H9 (cell line): ENCODE results near the gene MEX3C. TPM values are rescaled to one million over a fixed set of nuclear protein-coding genes. Genes with fewer than 3 reads are reported as not detected.

Experiments
- DNase-seq: peaks from one replicate; pipeline ENCODE4 v3.0.0-alpha.2; 2017
- H2AFZ ChIP-seq: one replicate; pipeline ENCODE4 v1.6.1; 2013; ENCODE audit warnings: mild to moderate bottlenecking, low read length, control low read depth, moderate library complexity
- H2AK5ac ChIP-seq: 2 replicates; pipeline ENCODE4 v1.6.1; 2013; ENCODE audit warnings: low read length, control low read depth, mixed read lengths; ENCODE audit not compliant: insufficient read length
- H2BK120ac ChIP-seq: one replicate; pipeline ENCODE4 v1.6.1; 2013; ENCODE audit warnings: low read depth, mild to moderate bottlenecking, low read length, control low read depth, inconsistent platforms; ENCODE audit not compliant: poor library complexity, severe bottlenecking
- H2BK12ac ChIP-seq: 2 replicates; pipeline ENCODE4 v1.6.1; 2013; ENCODE audit warnings: low read length, control low read depth, mixed read lengths, low read depth; ENCODE audit not compliant: insufficient read length
- H2BK15ac ChIP-seq: 2 replicates; pipeline ENCODE4 v1.6.1; 2013; ENCODE audit warnings: low read depth, low read length, control low read depth
- H2BK20ac ChIP-seq: one replicate; pipeline ENCODE4 v1.6.1; 2013; ENCODE audit warnings: low read depth, mild to moderate bottlenecking, low read length, control low read depth, inconsistent platforms; ENCODE audit not compliant: poor library complexity, severe bottlenecking
- H2BK5ac ChIP-seq: 2 replicates; pipeline ENCODE4 v1.6.1; 2013; ENCODE audit warnings: low read length, control low read depth, mixed read lengths; ENCODE audit not compliant: insufficient read length
- H3K14ac ChIP-seq: 2 replicates; pipeline ENCODE4 v1.6.1; 2013; ENCODE audit warnings: low read length, control low read depth; ENCODE audit not compliant: insufficient read depth
- H3K18ac ChIP-seq: 2 replicates; pipeline ENCODE4 v1.6.1; 2013; ENCODE audit warnings: low read depth, mild to moderate bottlenecking, mixed read lengths, low read length, control low read depth; ENCODE audit not compliant: insufficient read length
- H3K23ac ChIP-seq: 2 replicates; pipeline ENCODE4 v1.6.1; 2013; ENCODE audit warnings: low read length, control low read depth, mixed read lengths, low read depth; ENCODE audit not compliant: insufficient read length
- H3K23me2 ChIP-seq: 2 replicates; pipeline ENCODE4 v1.6.1; 2013; ENCODE audit warnings: low read depth, mild to moderate bottlenecking, mixed read lengths, low read length, control low read depth; ENCODE audit not compliant: insufficient read length, poor library complexity, severe bottlenecking
- H3K27ac ChIP-seq: 2 replicates; pipeline ENCODE4 v1.5.1; 2013; ENCODE audit warnings: low read length, control low read depth, mixed read lengths, low read depth; ENCODE audit not compliant: insufficient read length
- H3K27me3 ChIP-seq: 2 replicates; pipeline ENCODE4 v1.6.1; 2013; ENCODE audit warnings: low read length, control low read depth, inconsistent platforms; ENCODE audit not compliant: insufficient read depth
- H3K4ac ChIP-seq: 2 replicates; pipeline ENCODE4 v1.6.1; 2013; ENCODE audit warnings: low read depth, mild to moderate bottlenecking, control low read depth, inconsistent platforms, low read length, moderate library complexity
- H3K4me1 ChIP-seq: 2 replicates; pipeline ENCODE4 v1.6.1; 2013; ENCODE audit warnings: low read length, control low read depth, inconsistent platforms; ENCODE audit not compliant: insufficient read depth
- H3K4me2 ChIP-seq: 2 replicates; pipeline ENCODE4 v1.6.1; 2013; ENCODE audit warnings: low read length, control low read depth, mixed read lengths; ENCODE audit not compliant: insufficient read length, insufficient read depth
- H3K56ac ChIP-seq: 2 replicates; pipeline ENCODE4 v1.6.1; 2013; ENCODE audit warnings: low read depth, mild to moderate bottlenecking, mixed read lengths, low read length, control low read depth; ENCODE audit not compliant: insufficient read length
- H3K79me1 ChIP-seq: 2 replicates; pipeline ENCODE4 v1.6.1; 2013; ENCODE audit warnings: low read depth, mild to moderate bottlenecking, moderate library complexity, low read length, control low read depth, inconsistent platforms; ENCODE audit not compliant: insufficient read depth, poor library complexity, severe bottlenecking
- H3K79me2 ChIP-seq: 2 replicates; pipeline ENCODE4 v1.6.1; 2013; ENCODE audit warnings: low read length, control low read depth, inconsistent platforms; ENCODE audit not compliant: insufficient read depth
- H3K9ac ChIP-seq: 2 replicates; pipeline ENCODE4 v1.6.1; 2013; ENCODE audit warnings: low read length, control low read depth, mixed read lengths; ENCODE audit not compliant: insufficient read length; ENCODE audit errors: extremely low read depth
- H3K9me3 ChIP-seq: one replicate; pipeline ENCODE4 v1.6.1; 2013; ENCODE audit warnings: low read depth, low read length, inconsistent platforms; ENCODE audit not compliant: control insufficient read depth
- H3T11ph ChIP-seq: one replicate; pipeline ENCODE4 v1.6.1; 2013; ENCODE audit warnings: mild to moderate bottlenecking, low read length, control low read depth, inconsistent platforms
- H4K20me1 ChIP-seq: one replicate; pipeline ENCODE4 v1.6.1; 2013; ENCODE audit not compliant: control insufficient read depth, insufficient read length, insufficient read depth
- H4K5ac ChIP-seq: 2 replicates; pipeline ENCODE4 v1.6.1; 2013; ENCODE audit warnings: low read depth, mild to moderate bottlenecking, mixed read lengths, low read length, control low read depth; ENCODE audit not compliant: insufficient read length
- H4K8ac ChIP-seq: replicated peaks from 2 replicates; pipeline ENCODE4 v1.6.1; 2013; ENCODE audit warnings: low read length, control low read depth, mixed read lengths, low read depth; ENCODE audit not compliant: insufficient read length
- H4K91ac ChIP-seq: 2 replicates; pipeline ENCODE4 v1.6.1; 2013; ENCODE audit warnings: low read depth, mild to moderate bottlenecking, moderate library complexity, mixed read lengths, low read length, control low read depth; ENCODE audit not compliant: insufficient read length
- H3K27ac Mint-ChIP-seq, 3 experiments: 2 replicates in 2 of 3; 3 replicates in 1 of 3; pipeline ENCODE4 v1.8.0; 2020 to 2021; ENCODE audit warnings: mixed read lengths in 3 of 3, mild to moderate bottlenecking in 1 of 3, moderate library complexity in 1 of 3
- H3K27me3 Mint-ChIP-seq: 2 replicates; pipeline ENCODE4 v1.8.0; 2021; ENCODE audit warnings: low read depth, mild to moderate bottlenecking, moderate library complexity, mixed read lengths
- H3K36me3 Mint-ChIP-seq, 3 experiments: 2 replicates in 2 of 3; 3 replicates in 1 of 3; pipeline ENCODE4 v1.8.0; 2020 to 2021; ENCODE audit warnings: low read depth in 3 of 3, mixed read lengths in 3 of 3; ENCODE audit not compliant: insufficient read depth in 1 of 3
- H3K4me1 Mint-ChIP-seq, 2 experiments: 2 replicates each; pipeline ENCODE4 v1.8.0; 2020; ENCODE audit warnings: mixed read lengths in 2 of 2
- H3K4me3 Mint-ChIP-seq, 2 experiments: 2 replicates in 1 of 2; 3 replicates in 1 of 2; pipeline ENCODE4 v1.8.0; 2020 to 2021; ENCODE audit warnings: mild to moderate bottlenecking in 2 of 2, mixed read lengths in 2 of 2, moderate library complexity in 1 of 2
- H3K9me3 Mint-ChIP-seq, 2 experiments: 2 replicates in 1 of 2; 3 replicates in 1 of 2; pipeline ENCODE4 v1.8.0; 2020; ENCODE audit warnings: mild to moderate bottlenecking in 2 of 2, mixed read lengths in 2 of 2, moderate library complexity in 1 of 2
- CTCF ChIP-seq: fragments of 200-600 bp; sonication (generic); conservative IDR thresholded peaks from 3 replicates; pipeline ENCODE4 v1.8.0; 2021; ENCODE audit warnings: antibody characterized with exemption, mild to moderate bottlenecking
- WGBS: extraction: QIAGEN DNeasy Blood & Tissue Kit; methylation state at CpG from one replicate; pipeline ENCODE4 v1.1.7; 2013; ENCODE audit warnings: missing lambda C conversion rate, low lambda C conversion rate, mixed read lengths; ENCODE audit not compliant: insufficient read length; ENCODE audit errors: extremely low coverage; 5-methylcytosine and 5-hydroxymethylcytosine counted together
- total RNA-seq: library from RNA; stranded (reverse); gene quantifications from 2 replicates; pipeline ENCODE4 v1.2.1, GENCODE V29; 2021

Gene MEX3C
- total RNA-seq, 1 experiment from 2014 or later: 98.1 TPM

GRCh38 chr18:51146909-51147308 lies 50.6 kb downstream of the MEX3C start:
- Histone ChIP-seq H3K79me2 (no peaks in the 10 kb centered on the region), H2AK5ac (no peak overlapping the region), H3K27ac (no peak overlapping the region), H3K4me2 (no peak overlapping the region), H4K5ac (no peak overlapping the region), H3K18ac (no peak overlapping the region), H3K23me2 (no peaks in the 10 kb centered on the region), H3K79me1 (no peaks in the 10 kb centered on the region), H3K14ac (no peak overlapping the region), H2BK5ac (no peak overlapping the region), H3K27me3 (no peaks in the 10 kb centered on the region), H3K56ac (no peak overlapping the region), H2BK120ac (no peak overlapping the region), H3K9me3 (no peaks in the 10 kb centered on the region), H3K4ac (no peak overlapping the region), H4K8ac (no peak overlapping the region), H3K4me1 (no peaks in the 10 kb centered on the region), H3K23ac (no peak overlapping the region), H3T11ph (no peak overlapping the region), H3K9ac (no peak overlapping the region), H2BK15ac (no peak overlapping the region), H2AFZ (no peak overlapping the region), H4K20me1 (no peaks in the 10 kb centered on the region), H4K91ac (no peak overlapping the region), H2BK20ac (no peak overlapping the region), H2BK12ac (no peak overlapping the region)
- WGBS: no CpG with 5 or more reads among the region's 4 CpGs
- H3K27ac Mint-ChIP-seq: no peak overlapping the region
- no peak for DNase-seq
- no peaks in the 10 kb centered on the region for H3K27me3 Mint-ChIP-seq
- peaks cover 0 to under 1% of the 10 kb centered on the region in 2 experiments; a peak in 1 of 4 replicates for H3K4me1 Mint-ChIP-seq
- TF ChIP-seq CTCF: no peak
- no peaks in the 10 kb centered on the region; a peak in 1 of 5 replicates for H3K9me3 Mint-ChIP-seq
- peaks cover 0 to 4% (median 4%) of the 10 kb centered on the region in 3 experiments; a peak in 2 of 7 replicates for H3K36me3 Mint-ChIP-seq
- no peak overlapping the region for H3K4me3 Mint-ChIP-seq
